ENCODE results near the gene C6orf89. TPM values are rescaled to one million over a fixed set of nuclear protein-coding genes. Genes with fewer than 3 reads are reported as not detected.

The C6orf89 gene
- total and polyA plus RNA-seq, 2 of the 13 experiments (the other 11 are each of a cell fraction or from before 2014, with no cell fraction given), result 22.1 to 32.2 TPM

GRCh38 chr6:36874443-36875249 lies 11.1 kb upstream of the C6orf89 start, which contains the start of gene PPIL1 (continued):
- TF ChIP-seq ZNF318 (CRISPR knock-in tag; IDR thresholded peaks at IDR 0.05) (no peak), TEF (CRISPR knock-in tag; IDR thresholded peaks at IDR 0.05) (no peak; the same call in 1 of the 2 replicates), PHF21A (CRISPR knock-in tag; IDR thresholded peaks at IDR 0.05) (peak; percentile 92; the same call in 1 of the 2 replicates), ZNF513 (CRISPR knock-in tag; conservative IDR thresholded peaks at IDR 0.05) (no peak), CREBL2 (CRISPR knock-in tag; IDR thresholded peaks at IDR 0.05; ENCODE audit: borderline replicate concordance) (0 out of 2 replicates have a peak, but pooled peaks have one; percentile 73), RCOR2 (CRISPR knock-in tag; IDR thresholded peaks at IDR 0.05) (no peak), MIXL1 (CRISPR knock-in tag; IDR thresholded peaks at IDR 0.05) (peak; percentile 97), GLI4 (CRISPR knock-in tag; IDR thresholded peaks at IDR 0.05; ENCODE audit: borderline replicate concordance) (peak; percentile 95), ZNF737 (CRISPR knock-in tag; IDR thresholded peaks at IDR 0.05; ENCODE audit: borderline replicate concordance) (peak; percentile 79; the same call in 1 of the 2 replicates), MTA3 (CRISPR knock-in tag; IDR thresholded peaks at IDR 0.05) (no peak), GZF1 (CRISPR knock-in tag; IDR thresholded peaks at IDR 0.05) (peak; percentile 61), JDP2 (CRISPR knock-in tag; IDR thresholded peaks at IDR 0.05; ENCODE audit: borderline replicate concordance) (no peak), ZKSCAN5 (CRISPR knock-in tag; IDR thresholded peaks at IDR 0.05) (no peak; the same call in 1 of the 2 replicates), TEAD3 (CRISPR knock-in tag; optimal IDR thresholded peaks at IDR 0.05; ENCODE audit: borderline replicate concordance) (peak; percentile 82), ZBTB26 (CRISPR knock-in tag; IDR thresholded peaks at IDR 0.05; ENCODE audit: borderline replicate concordance) (no peak), KDM1A (CRISPR knock-in tag; IDR thresholded peaks at IDR 0.05) (no peak)

Measured in HepG2 (cell line).